Astrocyte (in vitro differentiated cells and primary cell): ENCODE measurements around the gene CARD8. TPM values are rescaled to one million over a fixed set of nuclear protein-coding genes. Genes with fewer than 3 reads are reported as not detected.

ENCODE experiments used
- DNase-seq: peaks from one replicate; pipeline ENCODE4 v3.0.0-alpha.2; 2010; ENCODE audit warnings: low read depth
- FAIRE-seq: peaks from 2 replicates; lab custom pipeline; 2011; peaks lifted over from hg19 to GRCh38; lab: Jason Lieb, UNC
- H2AFZ ChIP-seq: 2 replicates; pipeline ENCODE4 v1.6.0; 2012; ENCODE audit warnings: low read depth, low read length, inconsistent platforms
- H3K27ac ChIP-seq: 2 replicates; pipeline ENCODE4 v1.5.1; 2011; ENCODE audit warnings: low read depth, low read length, inconsistent platforms
- H3K27me3 ChIP-seq: 2 replicates; pipeline ENCODE4 v1.6.0; 2011; ENCODE audit warnings: low read length, inconsistent platforms; ENCODE audit not compliant: insufficient read depth
- H3K36me3 ChIP-seq: 2 replicates; pipeline ENCODE4 v1.5.1; 2011; ENCODE audit warnings: low read length, inconsistent platforms; ENCODE audit not compliant: insufficient read depth
- H3K4me1 ChIP-seq: 2 replicates; pipeline ENCODE4 v1.5.1; 2011; ENCODE audit warnings: low read length, inconsistent platforms; ENCODE audit not compliant: insufficient read depth
- H3K4me2 ChIP-seq: 2 replicates; pipeline ENCODE4 v1.6.0; 2012; ENCODE audit warnings: low read length, inconsistent platforms
- H3K4me3 ChIP-seq: 2 replicates; pipeline ENCODE4 v1.5.1; 2011; ENCODE audit warnings: low read depth, mild to moderate bottlenecking, low read length, inconsistent platforms; ENCODE audit not compliant: insufficient read depth
- H3K79me2 ChIP-seq: 2 replicates; pipeline ENCODE4 v1.6.0; 2012; ENCODE audit warnings: mild to moderate bottlenecking, low read length, inconsistent platforms; ENCODE audit not compliant: insufficient read depth
- H3K9ac ChIP-seq: 2 replicates; pipeline ENCODE4 v1.6.0; 2012; ENCODE audit warnings: mild to moderate bottlenecking, low read length, inconsistent platforms
- H3K9me3 ChIP-seq: 2 replicates; pipeline ENCODE4 v1.5.1; 2012; ENCODE audit warnings: low read depth, mild to moderate bottlenecking, low read length, inconsistent platforms; ENCODE audit not compliant: insufficient read depth
- H4K20me1 ChIP-seq: 2 replicates; pipeline ENCODE4 v1.6.0; 2012; ENCODE audit warnings: low read length, inconsistent platforms; ENCODE audit not compliant: insufficient read depth
- H3K27ac Mint-ChIP-seq: one replicate; pipeline ENCODE4 v1.8.0; 2021; ENCODE audit warnings: mild to moderate bottlenecking, mixed read lengths; ENCODE audit not compliant: unreplicated experiment
- H3K27me3 Mint-ChIP-seq: one replicate; pipeline ENCODE4 v1.8.0; 2021; ENCODE audit warnings: low read depth, mixed read lengths; ENCODE audit not compliant: unreplicated experiment
- H3K36me3 Mint-ChIP-seq: one replicate; pipeline ENCODE4 v1.8.0; 2021; ENCODE audit warnings: low read depth, mixed read lengths; ENCODE audit not compliant: unreplicated experiment
- H3K4me1 Mint-ChIP-seq: one replicate; pipeline ENCODE4 v1.8.0; 2021; ENCODE audit warnings: low read depth, mixed read lengths; ENCODE audit not compliant: unreplicated experiment
- H3K4me3 Mint-ChIP-seq: one replicate; pipeline ENCODE4 v1.8.0; 2021; ENCODE audit warnings: mild to moderate bottlenecking, moderate library complexity, mixed read lengths; ENCODE audit not compliant: unreplicated experiment
- H3K9me3 Mint-ChIP-seq: one replicate; pipeline ENCODE4 v1.8.0; 2021; ENCODE audit warnings: mild to moderate bottlenecking, mixed read lengths; ENCODE audit not compliant: unreplicated experiment
- CTCF ChIP-seq: IDR thresholded peaks from 2 replicates; pipeline ENCODE4 v1.5.1; 2011; ENCODE audit warnings: low read depth, mild to moderate bottlenecking, inconsistent platforms, low read length, moderate library complexity; ENCODE audit not compliant: insufficient read depth
- EZH2 ChIP-seq: IDR thresholded peaks from 2 replicates; pipeline ENCODE4 v1.6.1; 2012; ENCODE audit warnings: mild to moderate bottlenecking, low read length, inconsistent platforms; ENCODE audit not compliant: insufficient read depth
- total RNA-seq: library from RNA; stranded (reverse); gene quantifications from 2 replicates; pipeline ENCODE4 v1.2.1, GENCODE V29; 2021

CARD8 gene
- total RNA-seq, 1 donor from 2014 or later: 26.3 TPM

- Histone ChIP-seq H3K36me3 (no peaks in the 10 kb centered on the region), H3K4me3 (peak overlapping the region; percentile 20), H3K4me2 (no peak overlapping the region), H3K27ac (no peak overlapping the region), H4K20me1 (no peaks in the 10 kb centered on the region), H2AFZ (no peak overlapping the region), H3K27me3 (no peaks in the 10 kb centered on the region), H3K79me2 (no peaks in the 10 kb centered on the region), H3K9ac (no peak overlapping the region), H3K4me1 (peaks cover 10% of the 10 kb centered on the region), H3K9me3 (no peaks in the 10 kb centered on the region)
- peaks cover 2% of the 10 kb centered on the region for H3K9me3 Mint-ChIP-seq
- peaks cover 13% of the 10 kb centered on the region for H3K36me3 Mint-ChIP-seq
- no peaks in the 10 kb centered on the region for H3K27me3 Mint-ChIP-seq
- no peak for TF ChIP-seq EZH2
- TF ChIP-seq CTCF: no peak
- H3K27ac Mint-ChIP-seq: no peak overlapping the region
- no peak for FAIRE-seq
- no peak overlapping the region for H3K4me3 Mint-ChIP-seq
- peak; percentile 27 for DNase-seq
- peaks cover 5% of the 10 kb centered on the region for H3K4me1 Mint-ChIP-seq
These were observed 16.1 kb downstream of the CARD8 start for GRCh38 chr19:48239582-48240141.

GRCh38 chr19:48239120-48239519, 16.6 kb downstream of the CARD8 start:
- DNase-seq (peak; percentile 8), FAIRE-seq (no peak)
- H4K20me1 ChIP-seq: no peaks in the 10 kb centered on the region
- no peak overlapping the region for H3K27ac ChIP-seq
- no peak overlapping the region for H3K9ac ChIP-seq
- Mint-ChIP-seq H3K9me3 (peaks cover 2% of the 10 kb centered on the region), H3K27me3 (no peaks in the 10 kb centered on the region), H3K4me3 (no peak overlapping the region), H3K4me1 (peaks cover under 1% of the 10 kb centered on the region), H3K36me3 (peaks cover 13% of the 10 kb centered on the region), H3K27ac (no peak overlapping the region)
- no peaks in the 10 kb centered on the region for H3K27me3 ChIP-seq
- no peak overlapping the region for H3K4me2 ChIP-seq
- H3K36me3 ChIP-seq: no peaks in the 10 kb centered on the region
- H3K9me3 ChIP-seq: no peaks in the 10 kb centered on the region
- peaks cover 6% of the 10 kb centered on the region for H3K4me1 ChIP-seq
- H3K4me3 ChIP-seq: no peak overlapping the region
- TF ChIP-seq CTCF (no peak), EZH2 (no peak)
- H2AFZ ChIP-seq: no peak overlapping the region
- no peaks in the 10 kb centered on the region for H3K79me2 ChIP-seq

- peaks cover 20% of the 10 kb centered on the region for H3K36me3 Mint-ChIP-seq
- no peak overlapping the region for H3K4me3 Mint-ChIP-seq
- H3K4me2 ChIP-seq: no peak overlapping the region
- TF ChIP-seq CTCF (no peak), EZH2 (no peak)
- no peaks in the 10 kb centered on the region for H3K27me3 Mint-ChIP-seq
- H4K20me1 ChIP-seq: no peaks in the 10 kb centered on the region
- H2AFZ ChIP-seq: no peak overlapping the region
- H3K9me3 Mint-ChIP-seq: peaks cover 5% of the 10 kb centered on the region
- peaks cover under 1% of the 10 kb centered on the region for H3K36me3 ChIP-seq
- H3K27me3 ChIP-seq: no peaks in the 10 kb centered on the region
- FAIRE-seq (no peak), DNase-seq (no peak)
- H3K9me3 ChIP-seq: no peaks in the 10 kb centered on the region
- H3K4me1 Mint-ChIP-seq: no peaks in the 10 kb centered on the region
- no peak overlapping the region for H3K9ac ChIP-seq
- H3K4me1 ChIP-seq: peaks cover 6% of the 10 kb centered on the region
- H3K27ac Mint-ChIP-seq: no peak overlapping the region
- no peak overlapping the region for H3K4me3 ChIP-seq
- no peak overlapping the region for H3K27ac ChIP-seq
- no peaks in the 10 kb centered on the region for H3K79me2 ChIP-seq
These were observed 18.7 kb downstream of the CARD8 start for GRCh38 chr19:48237057-48237456.
